LNCaP clone FGC (cell line): ENCODE measurements around the gene RBPJ.

Experiments used
- DNase-seq: peaks from one replicate; pipeline ENCODE4 v3.0.0-alpha.2; 2011; ENCODE audit warnings: low read depth
- H3K4me3 ChIP-seq: 2 replicates; pipeline ENCODE4 v1.5.1; 2011; ENCODE audit warnings: mild to moderate bottlenecking, low read depth, low read length, control low read depth
- TF ChIP-seq, protein P1 (sequence below): IDR thresholded peaks from 2 replicates; pipeline ENCODE4 v1.5.1; 2012; ENCODE audit warnings: mild to moderate bottlenecking; ENCODE audit not compliant: control insufficient read depth, insufficient read depth; ENCODE audit errors: extremely low read depth

Gene RBPJ

GRCh38 chr4:26300314-26301307 lies 20.2 kb upstream of the RBPJ start:
- DNase-seq: no peak
- no peak overlapping the region for H3K4me3 ChIP-seq
- TF ChIP-seq, protein P1, sequence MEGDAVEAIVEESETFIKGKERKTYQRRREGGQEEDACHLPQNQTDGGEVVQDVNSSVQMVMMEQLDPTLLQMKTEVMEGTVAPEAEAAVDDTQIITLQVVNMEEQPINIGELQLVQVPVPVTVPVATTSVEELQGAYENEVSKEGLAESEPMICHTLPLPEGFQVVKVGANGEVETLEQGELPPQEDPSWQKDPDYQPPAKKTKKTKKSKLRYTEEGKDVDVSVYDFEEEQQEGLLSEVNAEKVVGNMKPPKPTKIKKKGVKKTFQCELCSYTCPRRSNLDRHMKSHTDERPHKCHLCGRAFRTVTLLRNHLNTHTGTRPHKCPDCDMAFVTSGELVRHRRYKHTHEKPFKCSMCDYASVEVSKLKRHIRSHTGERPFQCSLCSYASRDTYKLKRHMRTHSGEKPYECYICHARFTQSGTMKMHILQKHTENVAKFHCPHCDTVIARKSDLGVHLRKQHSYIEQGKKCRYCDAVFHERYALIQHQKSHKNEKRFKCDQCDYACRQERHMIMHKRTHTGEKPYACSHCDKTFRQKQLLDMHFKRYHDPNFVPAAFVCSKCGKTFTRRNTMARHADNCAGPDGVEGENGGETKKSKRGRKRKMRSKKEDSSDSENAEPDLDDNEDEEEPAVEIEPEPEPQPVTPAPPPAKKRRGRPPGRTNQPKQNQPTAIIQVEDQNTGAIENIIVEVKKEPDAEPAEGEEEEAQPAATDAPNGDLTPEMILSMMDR: no peak

DNA sequence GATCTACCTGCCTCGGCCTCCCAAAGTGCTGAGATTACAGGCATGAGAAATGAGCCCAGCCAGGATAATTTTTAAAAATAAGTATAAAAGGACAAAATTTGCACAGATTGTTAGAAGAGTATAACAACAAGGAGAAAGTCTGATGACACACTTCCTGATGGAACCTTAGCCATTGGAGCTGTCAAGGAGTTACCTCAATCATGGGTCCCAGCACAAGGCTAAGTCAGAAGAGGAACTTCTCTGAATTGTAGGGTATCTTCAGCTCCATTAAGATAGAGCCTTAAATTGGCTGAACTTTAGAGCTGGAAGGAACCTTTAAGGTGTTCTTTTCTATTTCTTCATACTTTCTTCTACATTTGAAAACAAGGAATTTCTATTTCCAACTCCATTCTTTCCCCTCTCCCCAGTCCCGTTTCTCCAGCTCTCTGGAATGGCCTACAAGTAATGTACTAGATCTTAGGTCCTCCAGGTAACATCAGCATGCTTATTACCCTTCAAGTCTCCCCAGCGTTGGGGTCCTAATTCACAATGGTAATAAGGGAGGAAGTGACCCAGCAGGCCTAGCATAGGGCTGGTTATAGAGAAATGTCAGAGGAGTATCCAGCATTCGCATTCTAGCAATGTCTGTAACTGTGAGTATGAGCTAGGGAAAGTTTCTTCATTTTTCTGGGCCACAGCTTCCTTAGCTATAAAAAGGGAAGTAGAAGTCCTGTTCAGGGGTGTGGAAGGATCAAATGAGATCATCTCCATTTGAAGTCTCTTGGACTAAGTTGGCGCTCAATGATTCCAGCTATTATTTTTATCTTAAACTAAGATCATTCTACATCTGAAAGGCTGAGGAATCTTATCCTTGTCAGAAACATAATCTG lies 18.5 kb upstream of the RBPJ start:
- TF ChIP-seq, protein P1: no peak
- no peak for DNase-seq
- no peak overlapping the region for H3K4me3 ChIP-seq

GRCh38 chr4:26303008-26303407 lies 17.8 kb upstream of the RBPJ start:
- no peak for DNase-seq
- H3K4me3 ChIP-seq: no peak overlapping the region
- TF ChIP-seq, protein P1: no peak

DNA sequence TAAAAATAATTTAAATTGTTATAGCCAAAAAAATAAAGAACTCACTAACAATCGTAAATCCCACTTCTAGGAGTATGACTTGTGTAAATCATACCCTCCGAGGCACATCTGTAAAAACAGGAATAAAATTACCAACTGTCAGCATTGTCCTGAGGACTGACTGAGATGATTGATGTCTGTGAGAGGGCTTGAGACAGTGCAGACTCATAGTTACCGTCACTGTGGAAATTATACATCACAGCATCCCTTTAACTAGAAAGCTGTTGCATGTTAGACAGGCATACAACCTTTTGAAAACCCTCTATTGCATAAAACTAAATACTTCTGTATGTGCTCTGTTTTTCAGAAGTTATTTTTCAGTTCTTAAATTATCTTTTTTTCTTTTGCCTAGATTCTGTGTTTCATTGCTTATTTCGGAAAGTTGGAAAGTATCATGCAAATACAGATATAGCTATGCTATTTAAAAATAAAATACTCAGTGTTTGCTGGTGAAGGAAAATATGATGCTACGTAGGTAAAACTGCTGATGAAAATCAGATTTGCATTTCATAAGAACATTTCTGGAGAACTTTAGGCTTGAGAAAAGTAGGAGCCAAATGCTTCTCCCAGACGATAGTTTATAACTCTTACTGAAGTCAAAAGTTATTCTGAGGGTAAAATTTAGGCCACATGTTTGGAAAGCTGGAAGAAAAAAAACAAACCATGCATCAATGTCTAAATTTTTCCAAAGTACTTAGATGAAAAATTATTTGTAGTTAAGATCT lies 13.6 kb upstream of the RBPJ start:
- H3K4me3 ChIP-seq: no peak overlapping the region
- DNase-seq: no peak
- TF ChIP-seq, protein P1: no peak

DNA sequence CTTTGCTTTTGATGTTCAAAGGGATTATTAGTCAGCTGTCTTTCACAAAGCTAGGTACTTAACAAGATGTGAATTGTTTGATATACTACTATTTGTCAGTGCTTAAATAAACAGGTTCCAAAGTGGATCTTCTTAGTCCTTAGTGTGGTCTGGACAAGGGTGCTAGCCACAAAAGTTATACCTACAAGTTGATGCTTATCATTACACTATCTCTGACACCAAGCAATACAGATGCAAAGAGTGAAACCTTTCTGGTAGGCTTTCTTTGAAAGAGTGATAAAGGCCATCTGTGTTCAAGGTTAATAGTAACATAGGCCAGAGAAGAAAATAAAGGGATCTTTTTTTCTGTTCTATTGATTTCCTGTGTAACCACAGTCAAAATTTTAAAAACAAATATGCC lies 12.2 kb upstream of the RBPJ start:
- DNase-seq: no peak
- no peak overlapping the region for H3K4me3 ChIP-seq
- TF ChIP-seq, protein P1: no peak

GRCh38 chr4:26310264-26310663 lies 10.6 kb upstream of the RBPJ start:
- DNase-seq: no peak
- TF ChIP-seq, protein P1: no peak
- no peak overlapping the region for H3K4me3 ChIP-seq
